Neural cell (in vitro differentiated cells): ENCODE results near the gene FNDC7.

Experiments used
- EP300 ChIP-seq: fragments of 450-650 bp; conservative IDR thresholded peaks from 2 replicates; pipeline ENCODE4 v1.6.1; 2014; ENCODE audit warnings: antibody characterized with exemption, mild to moderate bottlenecking, moderate library complexity; ENCODE audit not compliant: poor library complexity, severe bottlenecking
- EZH2 ChIP-seq: fragments of 200-600, 300-800 bp; shearing (Covaris generic), sonication (generic); IDR thresholded peaks from 2 replicates; pipeline ENCODE4 v1.6.1; 2014; ENCODE audit warnings: antibody characterized with exemption, low read length, borderline replicate concordance, mild to moderate bottlenecking; ENCODE audit not compliant: insufficient read depth, poor library complexity, severe bottlenecking
- POLR2AphosphoS5 ChIP-seq: IDR thresholded peaks from 2 replicates; pipeline ENCODE4 v1.6.1; 2012
- TF ChIP-seq, protein P1 (sequence below): IDR thresholded peaks from 2 replicates; pipeline ENCODE4 v1.6.1; 2012; ENCODE audit warnings: borderline replicate concordance
- TF ChIP-seq, protein P2 (sequence below): fragments of 450-650 bp; IDR thresholded peaks from 2 replicates; pipeline ENCODE4 v1.5.1; 2014; ENCODE audit warnings: antibody characterized with exemption, mild to moderate bottlenecking, moderate library complexity; ENCODE audit not compliant: poor library complexity, severe bottlenecking

GRCh38 chr1:108695535-108695934 lies 17.2 kb upstream of the FNDC7 start:
- TF ChIP-seq EZH2 (no peak), POLR2AphosphoS5 (no peak), EP300 (no peak)
- TF ChIP-seq, protein P1, sequence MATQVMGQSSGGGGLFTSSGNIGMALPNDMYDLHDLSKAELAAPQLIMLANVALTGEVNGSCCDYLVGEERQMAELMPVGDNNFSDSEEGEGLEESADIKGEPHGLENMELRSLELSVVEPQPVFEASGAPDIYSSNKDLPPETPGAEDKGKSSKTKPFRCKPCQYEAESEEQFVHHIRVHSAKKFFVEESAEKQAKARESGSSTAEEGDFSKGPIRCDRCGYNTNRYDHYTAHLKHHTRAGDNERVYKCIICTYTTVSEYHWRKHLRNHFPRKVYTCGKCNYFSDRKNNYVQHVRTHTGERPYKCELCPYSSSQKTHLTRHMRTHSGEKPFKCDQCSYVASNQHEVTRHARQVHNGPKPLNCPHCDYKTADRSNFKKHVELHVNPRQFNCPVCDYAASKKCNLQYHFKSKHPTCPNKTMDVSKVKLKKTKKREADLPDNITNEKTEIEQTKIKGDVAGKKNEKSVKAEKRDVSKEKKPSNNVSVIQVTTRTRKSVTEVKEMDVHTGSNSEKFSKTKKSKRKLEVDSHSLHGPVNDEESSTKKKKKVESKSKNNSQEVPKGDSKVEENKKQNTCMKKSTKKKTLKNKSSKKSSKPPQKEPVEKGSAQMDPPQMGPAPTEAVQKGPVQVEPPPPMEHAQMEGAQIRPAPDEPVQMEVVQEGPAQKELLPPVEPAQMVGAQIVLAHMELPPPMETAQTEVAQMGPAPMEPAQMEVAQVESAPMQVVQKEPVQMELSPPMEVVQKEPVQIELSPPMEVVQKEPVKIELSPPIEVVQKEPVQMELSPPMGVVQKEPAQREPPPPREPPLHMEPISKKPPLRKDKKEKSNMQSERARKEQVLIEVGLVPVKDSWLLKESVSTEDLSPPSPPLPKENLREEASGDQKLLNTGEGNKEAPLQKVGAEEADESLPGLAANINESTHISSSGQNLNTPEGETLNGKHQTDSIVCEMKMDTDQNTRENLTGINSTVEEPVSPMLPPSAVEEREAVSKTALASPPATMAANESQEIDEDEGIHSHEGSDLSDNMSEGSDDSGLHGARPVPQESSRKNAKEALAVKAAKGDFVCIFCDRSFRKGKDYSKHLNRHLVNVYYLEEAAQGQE = no peak
- TF ChIP-seq, protein P2, sequence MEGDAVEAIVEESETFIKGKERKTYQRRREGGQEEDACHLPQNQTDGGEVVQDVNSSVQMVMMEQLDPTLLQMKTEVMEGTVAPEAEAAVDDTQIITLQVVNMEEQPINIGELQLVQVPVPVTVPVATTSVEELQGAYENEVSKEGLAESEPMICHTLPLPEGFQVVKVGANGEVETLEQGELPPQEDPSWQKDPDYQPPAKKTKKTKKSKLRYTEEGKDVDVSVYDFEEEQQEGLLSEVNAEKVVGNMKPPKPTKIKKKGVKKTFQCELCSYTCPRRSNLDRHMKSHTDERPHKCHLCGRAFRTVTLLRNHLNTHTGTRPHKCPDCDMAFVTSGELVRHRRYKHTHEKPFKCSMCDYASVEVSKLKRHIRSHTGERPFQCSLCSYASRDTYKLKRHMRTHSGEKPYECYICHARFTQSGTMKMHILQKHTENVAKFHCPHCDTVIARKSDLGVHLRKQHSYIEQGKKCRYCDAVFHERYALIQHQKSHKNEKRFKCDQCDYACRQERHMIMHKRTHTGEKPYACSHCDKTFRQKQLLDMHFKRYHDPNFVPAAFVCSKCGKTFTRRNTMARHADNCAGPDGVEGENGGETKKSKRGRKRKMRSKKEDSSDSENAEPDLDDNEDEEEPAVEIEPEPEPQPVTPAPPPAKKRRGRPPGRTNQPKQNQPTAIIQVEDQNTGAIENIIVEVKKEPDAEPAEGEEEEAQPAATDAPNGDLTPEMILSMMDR = no peak
